K562 (cell line): ENCODE data around the gene KNCN. TPM values are rescaled to one million over a fixed set of nuclear protein-coding genes. Genes with fewer than 3 reads are reported as not detected.

ENCODE experiments used
- ARHGAP35 ChIP-seq: fragments of 450-650 bp; IDR thresholded peaks from 2 replicates; pipeline ENCODE4 v1.6.1; 2018; ENCODE audit not compliant: partially characterized antibody
- ELF4 ChIP-seq: fragments of 450-650 bp; formaldehyde crosslinking; IDR thresholded peaks from 2 replicates; pipeline ENCODE4 v1.4.0; 2022; ENCODE audit warnings: missing genetic modification characterization
- GATA2 ChIP-seq: sonication (generic); formaldehyde crosslinking; IDR thresholded peaks from 2 replicates; pipeline ENCODE4 v1.4.0; 2020; ENCODE audit warnings: mild to moderate bottlenecking, missing genetic modification reagents
- MYC ChIP-seq, 2 experiments: fragments of 250-450 bp in 1 of 2; sonication (Bioruptor Pico) in 1 of 2; IDR thresholded peaks; 2 replicates each; pipeline versions ENCODE4 v1.5.1 to v1.6.1; 2012 to 2021; ENCODE audit warnings: low read depth in 2 of 2, borderline replicate concordance in 1 of 2, improper control_type of control experiment in 1 of 2, low read length in 1 of 2, mild to moderate bottlenecking in 1 of 2, moderate library complexity in 1 of 2
- NCOA1 ChIP-seq: fragments of 450-650 bp; IDR thresholded peaks from 2 replicates; pipeline ENCODE4 v1.6.1; 2016; ENCODE audit warnings: low read depth
- RREB1 ChIP-seq: fragments of 250-450 bp; sonication (Bioruptor Pico); IDR thresholded peaks from 2 replicates; pipeline ENCODE4 v1.4.0; 2020
- SP2 ChIP-seq: IDR thresholded peaks from 2 replicates; pipeline ENCODE4 v1.6.1; 2011; ENCODE audit warnings: mild to moderate bottlenecking, low read depth, low read length, moderate library complexity; ENCODE audit not compliant: poor library complexity, severe bottlenecking; ENCODE audit errors: extremely low read depth
- YY1 ChIP-seq, 3 experiments: IDR thresholded peaks; 2 replicates each; pipeline ENCODE4 v1.6.1; 2011; ENCODE audit warnings: low read length in 2 of 3, mild to moderate bottlenecking in 2 of 3, moderate library complexity in 2 of 3, borderline replicate concordance in 1 of 3, control low read depth in 1 of 3, low read depth in 1 of 3; ENCODE audit not compliant: insufficient read depth in 3 of 3, insufficient replicate concordance in 2 of 3, control insufficient read depth in 1 of 3, insufficient read length in 1 of 3; ENCODE audit errors: extremely low read depth in 1 of 3
- ZBED1 ChIP-seq: IDR thresholded peaks from 2 replicates; pipeline ENCODE4 v1.6.1; 2014
- polyA plus RNA-seq, 8 experiments: library from polyadenylated mRNA; depleted of rRNA in 4 of 8; stranded (reverse) in 5 of 8; unstranded in 3 of 8; fragments of >200 nt; fragmentation: Nextera tagmentation in 2 of 8; fragmentation: Illumina TruSeq in 1 of 8; extraction: Ambion mirVana in 2 of 8; extraction: Trizol in 1 of 8; gene quantifications; 2 replicates each; pipeline versions ENCODE4 v1.2.1 to v1.2.3, GENCODE V29; 2011 to 2014; ENCODE audit warnings: inconsistent platforms in 1 of 8, missing spikeins in 1 of 8
- total RNA-seq, 7 experiments: library from RNA; depleted of rRNA in 6 of 7; stranded (reverse); fragments of >200 nt in 6 of 7; fragmentation: Illumina TruSeq in 2 of 7; extraction: Trizol in 2 of 7; gene quantifications; 2 replicates each; pipeline versions ENCODE4 v1.2.1 to v1.2.3, GENCODE V29; 2011 to 2021; ENCODE audit warnings: low replicate concordance in 1 of 7
- TF ChIP-seq, protein P1 (sequence below): fragments of 450-650 bp; formaldehyde crosslinking; IDR thresholded peaks from 2 replicates; pipeline ENCODE4 v1.4.0; 2022; ENCODE audit warnings: mild to moderate bottlenecking, moderate library complexity
- TF ChIP-seq, protein P2 (sequence below): sonication (generic); formaldehyde crosslinking; IDR thresholded peaks from 2 replicates; pipeline ENCODE4 v1.9.0; 2022; ENCODE audit warnings: mild to moderate bottlenecking, missing genetic modification reagents
- TF ChIP-seq, protein P3 (sequence below): sonication (generic); formaldehyde crosslinking; IDR thresholded peaks from 2 replicates; pipeline ENCODE4 v1.8.1; 2023; ENCODE audit warnings: missing genetic modification reagents, mild to moderate bottlenecking, borderline replicate concordance

The KNCN gene
- total and polyA plus RNA-seq, 9 of the 15 experiments (the other 6 are each of a cell fraction or from before 2014, with no cell fraction given): not detected

DNA sequence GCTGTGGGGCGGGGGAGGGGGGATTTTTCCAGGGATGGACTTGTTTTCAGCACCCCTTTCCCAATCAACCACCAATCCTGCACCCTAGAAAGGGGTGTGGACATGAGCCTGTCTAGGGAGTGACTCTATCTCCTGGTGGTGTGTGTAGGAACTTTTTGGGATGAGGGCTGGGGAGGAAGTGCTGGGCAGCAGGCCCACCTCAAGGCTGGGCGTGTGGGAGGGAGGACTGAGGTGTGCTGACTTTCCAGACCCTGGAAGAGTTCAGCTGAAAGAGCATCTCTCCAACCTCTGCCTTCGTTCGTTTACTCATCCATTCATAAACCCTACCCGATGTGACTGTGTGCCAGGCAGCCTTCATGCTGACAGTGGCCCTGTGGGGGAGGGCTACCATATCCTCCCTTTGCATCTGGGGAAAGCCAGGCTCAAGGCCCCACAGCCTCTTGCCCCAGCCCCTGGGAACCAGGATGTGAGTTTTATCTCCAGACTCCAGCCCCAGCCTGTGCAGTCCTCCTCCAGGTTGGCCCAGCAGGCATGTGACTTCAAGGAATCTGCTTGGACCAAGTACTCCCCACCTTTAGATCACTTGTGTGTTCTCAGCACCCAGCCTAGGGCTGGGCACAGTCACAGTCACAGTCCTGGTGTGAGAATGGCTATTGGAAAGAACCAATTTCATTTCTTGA, 6.7 kb downstream of the KNCN start (continued):
- TF ChIP-seq RREB1 (CRISPR knock-in tag): peak; percentile 90
- TF ChIP-seq NCOA1: peak; percentile 83; the same call in 1 of the 2 replicates
- TF ChIP-seq, protein P1, sequence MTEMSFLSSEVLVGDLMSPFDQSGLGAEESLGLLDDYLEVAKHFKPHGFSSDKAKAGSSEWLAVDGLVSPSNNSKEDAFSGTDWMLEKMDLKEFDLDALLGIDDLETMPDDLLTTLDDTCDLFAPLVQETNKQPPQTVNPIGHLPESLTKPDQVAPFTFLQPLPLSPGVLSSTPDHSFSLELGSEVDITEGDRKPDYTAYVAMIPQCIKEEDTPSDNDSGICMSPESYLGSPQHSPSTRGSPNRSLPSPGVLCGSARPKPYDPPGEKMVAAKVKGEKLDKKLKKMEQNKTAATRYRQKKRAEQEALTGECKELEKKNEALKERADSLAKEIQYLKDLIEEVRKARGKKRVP: peak; percentile 71; the same call in 1 of the 2 replicates
- TF ChIP-seq, protein P2, sequence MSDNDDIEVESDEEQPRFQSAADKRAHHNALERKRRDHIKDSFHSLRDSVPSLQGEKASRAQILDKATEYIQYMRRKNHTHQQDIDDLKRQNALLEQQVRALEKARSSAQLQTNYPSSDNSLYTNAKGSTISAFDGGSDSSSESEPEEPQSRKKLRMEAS (CRISPR knock-in tag): peak; percentile 60; the same call in 1 of the 2 replicates
- TF ChIP-seq SP2: no peak
- peak; percentile 69; the same call in 1 of the 2 replicates for TF ChIP-seq MYC (IDR thresholded peaks at IDR 0.05; ENCODE audit: low read depth, low read length)
- TF ChIP-seq MYC (CRISPR knock-in tag; IDR thresholded peaks at IDR 0.05; ENCODE audit: borderline replicate concordance, low read depth): no peak
- TF ChIP-seq GATA2 (CRISPR knock-in tag): peak; percentile 97
- TF ChIP-seq ZBED1: peak; percentile 55; the same call in 1 of the 2 replicates
- peak; percentile 97 for TF ChIP-seq ELF4 (CRISPR knock-in tag)
- TF ChIP-seq, protein P3, sequence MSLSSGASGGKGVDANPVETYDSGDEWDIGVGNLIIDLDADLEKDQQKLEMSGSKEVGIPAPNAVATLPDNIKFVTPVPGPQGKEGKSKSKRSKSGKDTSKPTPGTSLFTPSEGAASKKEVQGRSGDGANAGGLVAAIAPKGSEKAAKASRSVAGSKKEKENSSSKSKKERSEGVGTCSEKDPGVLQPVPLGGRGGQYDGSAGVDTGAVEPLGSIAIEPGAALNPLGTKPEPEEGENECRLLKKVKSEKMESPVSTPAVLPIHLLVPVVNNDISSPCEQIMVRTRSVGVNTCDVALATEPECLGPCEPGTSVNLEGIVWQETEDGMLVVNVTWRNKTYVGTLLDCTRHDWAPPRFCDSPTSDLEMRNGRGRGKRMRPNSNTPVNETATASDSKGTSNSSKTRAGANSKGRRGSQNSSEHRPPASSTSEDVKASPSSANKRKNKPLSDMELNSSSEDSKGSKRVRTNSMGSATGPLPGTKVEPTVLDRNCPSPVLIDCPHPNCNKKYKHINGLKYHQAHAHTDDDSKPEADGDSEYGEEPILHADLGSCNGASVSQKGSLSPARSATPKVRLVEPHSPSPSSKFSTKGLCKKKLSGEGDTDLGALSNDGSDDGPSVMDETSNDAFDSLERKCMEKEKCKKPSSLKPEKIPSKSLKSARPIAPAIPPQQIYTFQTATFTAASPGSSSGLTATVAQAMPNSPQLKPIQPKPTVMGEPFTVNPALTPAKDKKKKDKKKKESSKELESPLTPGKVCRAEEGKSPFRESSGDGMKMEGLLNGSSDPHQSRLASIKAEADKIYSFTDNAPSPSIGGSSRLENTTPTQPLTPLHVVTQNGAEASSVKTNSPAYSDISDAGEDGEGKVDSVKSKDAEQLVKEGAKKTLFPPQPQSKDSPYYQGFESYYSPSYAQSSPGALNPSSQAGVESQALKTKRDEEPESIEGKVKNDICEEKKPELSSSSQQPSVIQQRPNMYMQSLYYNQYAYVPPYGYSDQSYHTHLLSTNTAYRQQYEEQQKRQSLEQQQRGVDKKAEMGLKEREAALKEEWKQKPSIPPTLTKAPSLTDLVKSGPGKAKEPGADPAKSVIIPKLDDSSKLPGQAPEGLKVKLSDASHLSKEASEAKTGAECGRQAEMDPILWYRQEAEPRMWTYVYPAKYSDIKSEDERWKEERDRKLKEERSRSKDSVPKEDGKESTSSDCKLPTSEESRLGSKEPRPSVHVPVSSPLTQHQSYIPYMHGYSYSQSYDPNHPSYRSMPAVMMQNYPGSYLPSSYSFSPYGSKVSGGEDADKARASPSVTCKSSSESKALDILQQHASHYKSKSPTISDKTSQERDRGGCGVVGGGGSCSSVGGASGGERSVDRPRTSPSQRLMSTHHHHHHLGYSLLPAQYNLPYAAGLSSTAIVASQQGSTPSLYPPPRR (CRISPR knock-in tag): 0 out of 2 replicates have a peak, but pooled peaks have one; percentile 86
- no peak for TF ChIP-seq ARHGAP35
- no peak for TF ChIP-seq YY1 (IDR thresholded peaks at IDR 0.05; ENCODE audit: borderline replicate concordance in 1 of 3, control insufficient read depth in 1 of 3, extremely low read depth in 1 of 3, insufficient read depth in 3 of 3, insufficient read length in 1 of 3, insufficient replicate concordance in 2 of 3, low read depth in 1 of 3, low read length in 2 of 3)
